ENCODE measurements around the gene HDHD2.

DNA sequence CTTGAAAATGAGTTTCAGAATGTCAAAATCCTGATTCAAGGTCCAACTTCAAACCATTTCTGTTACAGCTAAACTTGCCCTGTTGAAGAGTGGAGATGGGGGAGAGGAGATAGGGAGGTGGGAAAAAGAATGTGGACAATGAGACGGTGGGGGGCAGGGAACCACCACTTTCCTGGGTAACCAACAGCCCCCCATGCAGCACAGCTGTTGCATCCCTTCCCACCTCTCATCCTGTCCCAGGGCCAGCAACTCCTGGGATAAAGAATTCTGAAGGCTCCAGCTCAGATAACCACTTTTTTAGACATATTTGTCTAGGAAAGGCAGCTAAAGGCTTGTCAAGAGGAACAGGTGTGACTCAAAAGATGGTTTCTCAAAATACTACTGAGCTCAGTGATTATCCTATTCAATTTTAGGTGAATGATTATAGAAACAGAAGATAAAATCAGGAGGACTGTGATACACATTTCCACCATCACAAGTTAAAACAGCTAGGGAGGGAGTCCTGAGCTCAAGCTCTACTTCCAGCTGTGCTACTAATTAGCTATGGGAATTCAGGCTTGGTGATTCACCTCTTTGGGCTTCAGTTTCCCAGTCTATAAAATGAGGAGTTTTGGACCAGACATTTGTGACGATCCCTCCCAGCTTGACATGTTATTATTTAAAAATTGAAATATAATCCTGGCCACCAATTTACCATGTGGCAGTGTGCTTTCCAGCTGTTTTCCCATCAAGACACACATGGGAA is 36.3 kb downstream of the HDHD2 start:
- TF ChIP-seq POLR2A (IDR thresholded peaks at IDR 0.05) (no peak), EP300 (IDR thresholded peaks at IDR 0.05) (no peak)
- TF ChIP-seq, protein P1, sequence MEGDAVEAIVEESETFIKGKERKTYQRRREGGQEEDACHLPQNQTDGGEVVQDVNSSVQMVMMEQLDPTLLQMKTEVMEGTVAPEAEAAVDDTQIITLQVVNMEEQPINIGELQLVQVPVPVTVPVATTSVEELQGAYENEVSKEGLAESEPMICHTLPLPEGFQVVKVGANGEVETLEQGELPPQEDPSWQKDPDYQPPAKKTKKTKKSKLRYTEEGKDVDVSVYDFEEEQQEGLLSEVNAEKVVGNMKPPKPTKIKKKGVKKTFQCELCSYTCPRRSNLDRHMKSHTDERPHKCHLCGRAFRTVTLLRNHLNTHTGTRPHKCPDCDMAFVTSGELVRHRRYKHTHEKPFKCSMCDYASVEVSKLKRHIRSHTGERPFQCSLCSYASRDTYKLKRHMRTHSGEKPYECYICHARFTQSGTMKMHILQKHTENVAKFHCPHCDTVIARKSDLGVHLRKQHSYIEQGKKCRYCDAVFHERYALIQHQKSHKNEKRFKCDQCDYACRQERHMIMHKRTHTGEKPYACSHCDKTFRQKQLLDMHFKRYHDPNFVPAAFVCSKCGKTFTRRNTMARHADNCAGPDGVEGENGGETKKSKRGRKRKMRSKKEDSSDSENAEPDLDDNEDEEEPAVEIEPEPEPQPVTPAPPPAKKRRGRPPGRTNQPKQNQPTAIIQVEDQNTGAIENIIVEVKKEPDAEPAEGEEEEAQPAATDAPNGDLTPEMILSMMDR (IDR thresholded peaks at IDR 0.05), result no peak

Measured in tibial nerve (tissue), 4 donors.